Measurements from ENCODE around the gene TMEM247.

DNA sequence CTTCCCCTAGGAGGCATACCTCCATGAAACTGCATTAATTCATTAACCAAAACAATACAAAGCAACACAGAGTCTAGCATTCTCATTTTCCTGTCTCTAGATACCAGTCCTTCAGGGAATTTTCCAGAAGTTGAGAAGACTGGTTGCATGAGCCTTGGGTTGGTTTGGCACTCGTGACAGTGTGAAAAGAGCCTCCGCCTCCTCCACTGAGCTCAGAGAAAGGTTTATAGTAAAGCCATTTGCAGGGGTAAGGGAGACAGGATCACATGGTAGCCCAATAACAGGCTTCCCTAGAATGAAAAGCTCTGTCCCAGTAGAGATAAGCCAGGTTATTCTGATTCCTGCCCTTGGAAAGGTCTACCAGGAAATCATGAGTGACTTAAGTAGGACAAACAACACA, 9.7 kb upstream of the TMEM247 start:
- TF ChIP-seq SIN3A (IDR thresholded peaks at IDR 0.05; ENCODE audit: borderline replicate concordance, insufficient read depth, low read length), result no peak
- TF ChIP-seq, protein P1, sequence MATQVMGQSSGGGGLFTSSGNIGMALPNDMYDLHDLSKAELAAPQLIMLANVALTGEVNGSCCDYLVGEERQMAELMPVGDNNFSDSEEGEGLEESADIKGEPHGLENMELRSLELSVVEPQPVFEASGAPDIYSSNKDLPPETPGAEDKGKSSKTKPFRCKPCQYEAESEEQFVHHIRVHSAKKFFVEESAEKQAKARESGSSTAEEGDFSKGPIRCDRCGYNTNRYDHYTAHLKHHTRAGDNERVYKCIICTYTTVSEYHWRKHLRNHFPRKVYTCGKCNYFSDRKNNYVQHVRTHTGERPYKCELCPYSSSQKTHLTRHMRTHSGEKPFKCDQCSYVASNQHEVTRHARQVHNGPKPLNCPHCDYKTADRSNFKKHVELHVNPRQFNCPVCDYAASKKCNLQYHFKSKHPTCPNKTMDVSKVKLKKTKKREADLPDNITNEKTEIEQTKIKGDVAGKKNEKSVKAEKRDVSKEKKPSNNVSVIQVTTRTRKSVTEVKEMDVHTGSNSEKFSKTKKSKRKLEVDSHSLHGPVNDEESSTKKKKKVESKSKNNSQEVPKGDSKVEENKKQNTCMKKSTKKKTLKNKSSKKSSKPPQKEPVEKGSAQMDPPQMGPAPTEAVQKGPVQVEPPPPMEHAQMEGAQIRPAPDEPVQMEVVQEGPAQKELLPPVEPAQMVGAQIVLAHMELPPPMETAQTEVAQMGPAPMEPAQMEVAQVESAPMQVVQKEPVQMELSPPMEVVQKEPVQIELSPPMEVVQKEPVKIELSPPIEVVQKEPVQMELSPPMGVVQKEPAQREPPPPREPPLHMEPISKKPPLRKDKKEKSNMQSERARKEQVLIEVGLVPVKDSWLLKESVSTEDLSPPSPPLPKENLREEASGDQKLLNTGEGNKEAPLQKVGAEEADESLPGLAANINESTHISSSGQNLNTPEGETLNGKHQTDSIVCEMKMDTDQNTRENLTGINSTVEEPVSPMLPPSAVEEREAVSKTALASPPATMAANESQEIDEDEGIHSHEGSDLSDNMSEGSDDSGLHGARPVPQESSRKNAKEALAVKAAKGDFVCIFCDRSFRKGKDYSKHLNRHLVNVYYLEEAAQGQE (IDR thresholded peaks at IDR 0.05; ENCODE audit: insufficient read depth in 1 of 2, low read depth in 2 of 2, low read length in 2 of 2), result no peak

All from PFSK-1 (cell line).